ENCODE measurements around the gene TTYH2.

Gene TTYH2

DNA sequence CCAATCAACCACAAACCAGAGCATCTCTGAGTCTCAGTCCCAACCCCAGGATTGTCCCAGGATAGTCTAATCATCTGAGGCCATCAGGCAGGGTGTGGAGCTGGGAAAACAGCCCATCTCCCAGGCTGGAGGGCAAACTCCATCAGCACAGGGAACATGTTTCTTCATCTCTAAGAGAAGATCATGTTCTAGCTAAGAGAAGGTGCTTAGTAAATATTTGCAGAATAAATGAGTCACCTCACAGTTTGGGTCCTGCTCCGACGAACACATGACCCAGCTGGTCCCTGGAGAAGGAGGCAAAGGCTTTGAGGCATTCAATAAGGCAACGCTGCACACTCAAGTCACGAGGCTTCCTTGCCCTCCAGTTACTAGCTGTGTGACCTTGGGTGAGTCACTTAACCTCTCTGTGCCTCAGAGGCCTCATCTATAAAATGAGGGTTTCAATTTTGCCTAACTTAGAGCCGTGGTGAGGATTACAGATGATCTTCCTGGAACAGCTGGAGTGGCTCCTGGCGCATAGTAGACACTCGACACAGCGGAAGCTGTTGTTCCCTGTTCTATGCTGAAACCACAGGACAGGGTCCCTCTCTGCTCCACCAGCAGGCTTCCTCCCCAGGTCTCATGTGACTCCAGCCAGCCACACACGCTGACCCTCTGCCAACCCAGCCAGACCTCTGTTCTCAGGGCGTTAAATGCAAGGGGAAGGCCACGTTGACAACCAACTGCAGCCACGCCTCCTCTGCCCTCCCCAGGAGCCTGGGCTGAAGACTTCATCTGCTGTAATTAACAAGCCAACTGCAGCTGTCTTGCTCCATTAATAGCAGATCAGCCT lies 20.2 kb upstream of the TTYH2 start:
- no peak for DNase-seq (ENCODE audit: low read depth in 4 of 4, low spot score in 1 of 4)

GRCh38 chr17:74194682-74195081 lies 18.7 kb upstream of the TTYH2 start:
- DNase-seq (ENCODE audit: low read depth in 4 of 4, low spot score in 1 of 4), result no peak

- no peak for DNase-seq (ENCODE audit: low read depth in 4 of 4, low spot score in 1 of 4)
Measured at GRCh38 chr17:74196541-74197317, 16.6 kb upstream of the TTYH2 start.

DNA sequence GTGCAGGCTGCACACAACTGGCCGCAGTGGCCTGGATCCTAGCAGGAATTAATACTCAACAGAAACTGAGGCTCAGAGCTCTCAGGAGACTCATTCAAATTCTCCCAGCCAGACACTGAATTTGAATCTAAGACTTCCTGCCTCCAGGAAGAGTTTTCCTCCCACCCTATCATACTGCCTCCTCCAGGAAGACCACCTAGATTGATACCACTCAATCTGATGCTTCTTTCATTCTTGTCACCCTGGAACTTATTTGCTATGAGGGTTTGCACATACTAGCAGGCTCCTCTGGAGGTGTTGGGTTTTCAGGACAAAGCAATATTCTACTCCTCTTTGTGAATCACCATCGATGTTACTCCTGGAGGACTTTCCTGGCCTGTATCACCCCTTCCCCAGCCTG lies 15.6 kb upstream of the TTYH2 start:
- no peak for DNase-seq (ENCODE audit: low read depth in 4 of 4, low spot score in 1 of 4)

DNA sequence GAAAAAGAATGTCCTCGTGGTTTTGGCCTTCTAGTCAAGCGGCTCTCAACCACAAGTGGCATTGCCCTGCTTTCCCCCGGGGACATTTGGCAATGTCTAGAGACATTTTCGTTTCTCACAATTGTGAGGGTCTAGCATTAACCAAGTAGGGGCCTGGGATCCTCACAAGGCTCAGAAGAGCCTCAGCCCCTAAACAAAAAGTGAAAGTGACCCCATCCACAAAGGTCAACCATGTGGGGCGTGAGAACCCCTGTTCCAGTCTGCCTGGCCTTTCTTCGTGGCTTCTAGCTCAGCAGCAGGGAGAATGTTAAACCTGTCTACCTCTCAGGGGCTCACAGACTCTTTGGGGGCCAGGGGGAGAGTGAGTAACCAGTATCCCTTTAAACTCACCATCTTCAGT lies 14.7 kb upstream of the TTYH2 start:
- DNase-seq (ENCODE audit: low read depth in 4 of 4, low spot score in 1 of 4), result no peak

GRCh38 chr17:74199306-74200092 lies 13.9 kb upstream of the TTYH2 start:
- peak in 2 of 4 experiments; percentile 47 for DNase-seq (ENCODE audit: low read depth in 4 of 4, low spot score in 1 of 4)

GRCh38 chr17:74200112-74200511 lies 13.3 kb upstream of the TTYH2 start:
- no peak for DNase-seq (ENCODE audit: low read depth in 4 of 4, low spot score in 1 of 4)

DNA sequence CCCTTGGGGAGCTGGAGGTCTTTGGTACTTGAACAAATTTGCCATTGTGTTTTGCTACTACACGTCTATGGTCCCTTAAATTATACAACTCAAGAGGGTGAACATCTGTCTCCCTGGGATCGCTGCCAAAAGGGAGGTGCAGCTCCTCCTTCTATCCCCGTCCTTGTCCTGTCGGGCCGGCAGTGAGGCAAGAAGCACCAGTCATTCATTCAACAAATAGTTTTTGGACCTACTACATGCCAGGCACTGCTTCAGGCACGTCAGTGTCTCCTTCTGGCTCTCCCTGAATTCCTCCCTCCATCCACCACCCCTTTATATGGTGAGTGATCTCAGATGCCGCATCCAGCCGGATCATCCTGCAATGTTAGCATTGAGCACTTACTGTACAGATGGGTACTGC lies 12.1 kb upstream of the TTYH2 start:
- no peak for DNase-seq (ENCODE audit: low read depth in 4 of 4, low spot score in 1 of 4)

GRCh38 chr17:74201948-74202347 lies 11.4 kb upstream of the TTYH2 start:
- DNase-seq (ENCODE audit: low read depth in 4 of 4, low spot score in 1 of 4), result no peak

DNA sequence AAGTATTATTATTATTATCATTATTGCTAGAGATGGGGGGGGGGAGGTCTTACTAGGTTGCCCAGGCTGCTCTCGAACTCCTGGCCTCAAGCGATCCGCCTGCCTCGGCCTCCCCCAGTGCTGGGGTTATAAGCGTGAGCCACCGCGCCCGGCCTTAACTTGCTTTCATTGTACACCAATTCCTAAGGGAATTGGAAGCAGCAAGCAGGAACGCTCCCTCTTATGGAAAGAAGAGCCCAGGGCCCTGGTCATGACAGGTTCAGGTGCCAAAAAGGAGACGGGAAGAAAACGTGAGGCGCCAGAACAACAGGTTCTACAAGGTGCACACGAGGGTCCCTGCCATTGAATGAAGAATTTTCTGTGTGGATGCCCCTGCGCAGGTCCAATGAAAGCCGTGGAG lies 10.4 kb upstream of the TTYH2 start:
- no peak for DNase-seq (ENCODE audit: low read depth in 4 of 4, low spot score in 1 of 4)

DNA sequence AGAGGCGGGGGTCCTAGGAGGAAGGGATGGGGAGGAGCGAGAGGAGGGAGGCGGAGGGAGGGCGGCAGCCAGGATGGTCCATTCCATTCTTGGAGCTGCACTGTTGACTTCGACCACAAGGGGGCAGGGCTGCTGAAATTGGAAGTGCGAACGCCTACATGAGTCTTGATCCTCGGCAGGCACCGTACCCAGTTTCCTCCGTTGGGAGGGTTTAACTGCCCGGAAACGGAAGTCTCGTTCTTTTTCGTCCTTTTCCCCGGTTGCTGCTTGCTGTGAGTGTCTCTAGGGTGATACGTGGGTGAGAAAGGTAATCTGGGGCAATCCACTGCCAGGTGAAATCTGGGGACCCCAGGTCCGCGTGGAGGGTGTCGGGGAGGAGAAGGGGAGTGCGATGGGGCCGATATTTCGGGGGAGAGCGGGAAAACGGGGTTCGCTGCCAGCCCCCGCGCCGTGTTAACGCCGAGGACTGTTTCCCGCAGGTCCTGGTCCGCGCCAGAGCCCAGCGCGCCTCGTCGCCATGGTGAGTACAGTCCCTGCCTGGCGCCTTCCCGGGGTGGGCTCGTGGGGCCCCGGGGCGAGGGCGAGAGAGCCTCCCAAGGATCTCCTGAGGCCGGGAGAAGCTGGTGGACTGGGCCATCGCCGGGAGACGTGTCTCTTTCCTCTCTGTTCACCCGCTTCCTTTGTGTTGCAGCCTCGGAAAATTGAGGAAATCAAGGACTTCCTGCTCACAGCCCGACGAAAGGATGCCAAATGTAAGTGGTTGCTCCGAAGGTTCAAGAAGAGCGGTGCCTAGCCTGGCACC lies 9.7 kb upstream of the TTYH2 start, which contains the start of gene RPL38:
TSS of gene RPL38 (plus strand) at position 240 of the 802 bp plus-strand sequence. CDS start at position 518, 278 bp downstream.
- DNase-seq (ENCODE audit: low read depth in 4 of 4, low spot score in 1 of 4), result peak; percentile 94 to 97 (median 96)

- DNase-seq (ENCODE audit: low read depth in 4 of 4, low spot score in 1 of 4), result no peak
Measured at GRCh38 chr17:74204474-74204873, 8.9 kb upstream of the TTYH2 start.

DNA sequence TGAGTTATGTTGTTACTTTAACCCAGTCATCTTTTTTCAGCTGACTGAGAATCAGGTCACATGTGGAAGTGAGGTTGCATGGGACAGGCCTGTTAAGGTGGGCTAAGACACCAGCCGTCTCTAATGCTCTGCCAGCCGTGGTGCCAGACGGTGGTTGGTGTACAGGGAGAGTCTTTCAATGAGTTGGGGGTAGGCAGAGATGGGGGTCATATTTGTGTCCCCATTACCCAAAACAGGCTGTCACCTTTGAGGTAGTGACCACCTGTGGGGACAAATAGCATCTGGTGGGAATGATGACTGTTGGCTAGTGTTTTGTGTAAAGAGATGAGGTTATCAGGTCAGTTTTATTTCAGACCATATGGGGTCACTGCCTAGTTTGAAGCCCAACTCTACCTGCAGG lies 8.1 kb upstream of the TTYH2 start:
- no peak for DNase-seq (ENCODE audit: low read depth in 4 of 4, low spot score in 1 of 4)

GRCh38 chr17:74206332-74206818 lies 7.0 kb upstream of the TTYH2 start:
- no peak for DNase-seq (ENCODE audit: low read depth in 4 of 4, low spot score in 1 of 4)

DNA sequence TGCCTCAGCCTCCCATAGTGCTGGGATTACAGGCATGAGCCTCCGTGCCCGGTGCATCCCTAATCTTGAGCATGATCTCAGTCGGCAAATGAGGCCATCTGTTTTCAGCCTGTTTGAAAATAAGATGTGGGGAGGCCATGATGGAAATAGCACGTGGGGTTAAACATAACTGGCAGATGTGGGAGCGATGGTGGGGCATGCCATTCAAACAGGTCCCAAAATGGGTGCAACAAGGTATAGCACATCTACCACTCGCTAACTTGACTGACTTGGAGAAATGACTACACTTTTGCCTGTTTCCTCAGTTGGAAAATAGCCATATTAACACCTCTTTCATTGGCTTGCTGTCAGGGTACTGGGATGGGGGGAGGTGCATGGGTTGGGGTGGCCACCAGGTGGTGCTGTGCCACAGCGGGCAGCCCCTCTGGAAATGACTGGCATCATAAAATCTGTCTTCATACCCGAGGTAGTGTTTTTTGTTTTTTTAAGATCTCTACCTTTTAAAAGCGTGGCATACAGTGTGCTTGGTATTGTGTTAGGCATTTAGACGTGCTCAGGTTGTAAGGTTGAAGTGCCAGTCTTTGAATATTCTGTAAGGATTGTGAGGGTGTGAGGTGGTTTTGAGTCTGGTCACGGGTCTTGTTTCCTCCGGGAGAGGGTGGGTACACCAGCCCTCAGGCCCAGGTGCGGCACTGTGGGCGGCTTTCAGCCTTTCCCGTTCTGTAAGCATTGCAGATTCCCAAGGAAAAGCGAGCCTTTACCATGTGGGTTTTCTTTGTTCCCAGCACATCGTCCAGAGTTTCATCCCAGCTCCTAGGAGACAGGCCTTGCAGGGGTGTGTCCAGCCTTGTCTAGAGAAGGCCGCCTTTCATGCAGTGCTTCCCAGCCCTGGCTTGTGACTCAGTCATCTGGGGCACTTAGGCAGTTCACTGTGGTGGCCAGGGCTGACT lies 2.9 kb upstream of the TTYH2 start:
- DNase-seq (ENCODE audit: low read depth in 4 of 4, low spot score in 1 of 4), result peak in 3 of 4 experiments; percentile 67 to 69 (median 67)

GRCh38 chr17:74211141-74211911 lies 2.0 kb upstream of the TTYH2 start:
- DNase-seq (ENCODE audit: low read depth in 4 of 4, low spot score in 1 of 4), result peak in 1 of 4 experiments; percentile 13

DNA sequence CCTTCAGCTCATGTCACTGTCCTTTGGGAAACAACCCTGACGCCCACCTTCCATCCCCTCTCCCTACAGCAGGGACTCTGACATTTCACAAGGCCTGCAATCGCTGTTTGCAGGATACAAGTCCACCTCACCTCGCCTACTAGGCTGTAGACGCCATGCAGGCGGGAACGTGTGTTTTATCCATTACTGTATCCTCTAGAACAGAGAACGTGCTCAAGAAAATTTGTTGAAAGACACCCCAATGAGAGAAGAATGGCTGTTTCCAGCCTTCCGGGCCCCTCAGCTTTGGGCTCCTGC lies 1.5 kb upstream of the TTYH2 start:
- DNase-seq (ENCODE audit: low read depth in 4 of 4, low spot score in 1 of 4), result peak in 2 of 4 experiments; percentile 11 to 18

- DNase-seq (ENCODE audit: low read depth in 4 of 4, low spot score in 1 of 4), result peak in 1 of 4 experiments; percentile 16
Measured at GRCh38 chr17:74212209-74212912, 1.0 kb upstream of the TTYH2 start.

Measured in stimulated activated CD4-positive, alpha-beta T cell treated with anti-CD3 and anti-CD28 coated beads, Interleukin-1b, Interleukin-23, amount 100 ng/mL, for 24 hours (primary cell).